T-helper 2 cell treated with Interferon-gamma antibody and Interleukin-4, amounts not matched to agents 100 ng/mL and 5 ng/mL, for 36 hours (primary cell): ENCODE results near the gene MYCL. TPM values are rescaled to one million over a fixed set of nuclear protein-coding genes. Genes with fewer than 3 reads are reported as not detected.
"Not testable (repeated sequence)": the region's sequence is repeated elsewhere in the genome, so short reads cannot be mapped to it uniquely, and the experiment has no call there.

Experiments used
- intact Hi-C: fragments of 100-400 bp; cut with micrococcal nuclease; formaldehyde crosslinking; loops from one replicate; pipeline ENCODE4 v1.15.1; 2023
- total RNA-seq: library from RNA; stranded (reverse); gene quantifications from 2 replicates; pipeline ENCODE4 v1.2.3, GENCODE V29; 2022

The MYCL gene
- total RNA-seq, 1 donor from 2014 or later = 0.11 TPM

DNA sequence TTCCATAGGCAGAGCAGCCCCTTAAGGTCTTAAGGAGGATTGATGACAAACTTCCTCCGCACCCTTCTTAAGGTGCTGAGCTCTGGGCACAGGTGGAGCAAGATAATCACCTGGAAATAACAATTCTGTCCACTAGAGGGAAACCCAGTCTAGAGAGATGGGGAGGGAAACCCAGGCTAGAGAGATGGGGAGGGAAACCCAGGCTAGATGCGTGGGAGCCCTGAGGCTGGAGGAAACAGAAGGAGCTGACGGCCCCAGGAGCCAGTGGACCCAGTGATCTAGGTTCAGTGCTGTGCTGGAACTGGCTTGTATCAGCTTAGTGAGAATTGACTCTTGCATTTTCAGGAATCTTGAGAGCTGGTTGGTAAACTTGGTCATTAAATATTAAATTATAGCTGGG is 17.8 kb upstream of the MYCL start:
- intact Hi-C loops = loop anchor here (1.0 kb wide), 1 partner anchor 54 kb away; no protein-coding TSS in a partner anchor

DNA sequence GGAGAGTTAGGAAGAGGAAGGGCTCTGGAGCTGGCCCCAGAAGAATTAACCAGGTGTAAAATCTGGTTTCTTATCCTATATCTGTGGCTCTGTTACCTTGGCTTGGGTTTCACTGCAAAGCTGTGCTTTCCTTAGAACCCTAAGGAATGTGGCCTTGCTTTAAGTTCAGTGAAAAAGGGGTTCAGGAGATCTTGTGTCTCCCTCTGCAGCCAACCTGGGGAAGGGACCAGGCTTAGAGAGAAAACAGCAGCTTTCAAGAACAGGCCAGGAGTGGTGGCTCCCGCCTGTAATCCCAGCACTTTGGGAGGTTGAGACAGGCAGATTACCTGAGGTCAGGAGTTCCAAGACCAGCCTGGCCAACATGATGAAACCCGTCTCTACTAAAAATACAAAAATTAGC is 16.1 kb upstream of the MYCL start:
- intact Hi-C loops = no loop called here

DNA sequence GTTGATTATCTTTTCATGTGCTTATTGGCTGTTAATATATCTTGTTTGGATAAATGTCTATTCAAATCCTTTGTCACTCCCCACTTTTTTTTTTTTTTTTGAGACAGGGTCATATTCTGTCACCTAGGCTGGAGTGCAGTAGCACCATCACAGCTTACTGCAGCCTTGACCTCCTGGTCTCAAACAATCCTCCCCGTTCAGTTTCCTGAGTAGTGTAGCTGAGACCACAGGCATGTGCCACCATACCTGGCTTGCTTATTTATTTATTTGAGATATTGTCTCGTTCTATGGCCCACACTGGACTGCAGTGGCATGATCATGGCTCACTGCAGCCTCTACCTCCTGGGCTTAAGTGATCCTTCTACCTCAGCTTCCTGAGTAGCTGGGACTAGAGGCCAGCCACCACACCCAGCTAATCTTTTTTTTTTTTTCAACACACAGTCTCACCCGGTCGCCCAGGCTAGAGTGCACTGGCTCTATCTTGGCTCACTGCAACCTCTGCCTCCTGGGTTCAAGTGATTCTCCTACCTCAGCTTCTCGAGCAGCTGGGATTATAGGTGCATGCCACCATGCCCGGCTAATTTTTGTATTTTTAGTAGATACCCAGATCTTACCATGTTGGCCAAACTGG is 13.9 kb upstream of the MYCL start:
- intact Hi-C loops = no loop called here

DNA sequence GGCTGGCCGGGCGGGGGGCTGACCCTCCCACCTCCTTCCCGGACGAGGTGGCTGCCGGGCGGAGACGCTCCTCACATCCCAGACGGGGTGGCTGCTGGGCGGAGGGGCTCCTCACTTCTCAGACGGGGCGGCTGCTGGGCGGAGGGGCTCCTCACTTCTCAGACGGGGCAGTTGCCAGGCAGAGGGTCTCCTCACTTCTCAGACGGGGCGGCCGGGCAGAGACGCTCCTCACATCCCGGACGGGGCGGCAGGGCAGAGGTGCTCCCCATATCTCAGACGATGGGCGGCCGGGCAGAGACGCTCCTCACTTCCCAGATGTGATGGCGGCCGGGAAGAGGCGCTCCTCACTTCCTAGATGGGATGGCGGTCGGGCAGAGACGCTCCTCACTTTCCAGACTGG is 11.4 kb upstream of the MYCL start:
- intact Hi-C loops = not testable (repeated sequence)

DNA sequence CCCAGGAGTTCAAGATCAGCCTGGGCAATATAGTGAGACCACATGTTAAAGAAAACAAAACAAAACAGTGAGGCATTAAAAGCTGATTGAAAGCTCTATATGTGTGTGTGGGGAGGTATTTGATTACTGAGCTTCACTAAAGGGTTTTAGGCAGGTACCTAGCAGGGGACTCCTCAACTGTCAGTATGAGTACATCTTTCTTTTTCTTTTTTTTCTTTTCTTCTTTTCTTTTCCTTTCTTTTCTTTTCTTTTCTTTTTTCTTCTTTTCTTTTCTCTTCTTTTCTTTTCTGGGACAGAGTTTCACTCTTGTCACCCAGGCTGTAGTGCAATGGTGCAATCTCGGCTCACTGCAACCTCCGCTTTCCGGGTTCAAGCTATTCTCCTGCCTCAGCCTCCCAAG is 8.5 kb upstream of the MYCL start:
- intact Hi-C loops = no loop called here

DNA sequence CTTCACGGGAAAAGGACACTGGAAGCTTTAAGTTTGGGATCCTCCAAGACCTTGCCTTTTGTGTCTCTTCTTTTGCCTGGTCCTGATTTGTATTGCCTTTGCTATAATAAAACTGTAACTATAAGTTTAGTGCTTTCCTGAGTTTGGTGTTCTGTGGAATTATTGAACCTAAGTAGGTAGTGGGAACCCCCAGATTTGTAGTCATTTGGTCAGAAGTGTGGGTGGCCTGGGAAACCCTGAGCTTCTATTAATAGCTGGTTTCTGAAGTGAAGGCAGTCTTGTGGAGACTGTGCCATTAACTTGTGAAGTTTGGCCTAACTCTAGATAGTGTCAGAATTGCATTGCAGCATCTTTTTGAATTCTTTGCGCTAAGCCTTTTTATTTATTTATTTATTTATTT is 6.8 kb upstream of the MYCL start:
- intact Hi-C loops = no loop called here

DNA sequence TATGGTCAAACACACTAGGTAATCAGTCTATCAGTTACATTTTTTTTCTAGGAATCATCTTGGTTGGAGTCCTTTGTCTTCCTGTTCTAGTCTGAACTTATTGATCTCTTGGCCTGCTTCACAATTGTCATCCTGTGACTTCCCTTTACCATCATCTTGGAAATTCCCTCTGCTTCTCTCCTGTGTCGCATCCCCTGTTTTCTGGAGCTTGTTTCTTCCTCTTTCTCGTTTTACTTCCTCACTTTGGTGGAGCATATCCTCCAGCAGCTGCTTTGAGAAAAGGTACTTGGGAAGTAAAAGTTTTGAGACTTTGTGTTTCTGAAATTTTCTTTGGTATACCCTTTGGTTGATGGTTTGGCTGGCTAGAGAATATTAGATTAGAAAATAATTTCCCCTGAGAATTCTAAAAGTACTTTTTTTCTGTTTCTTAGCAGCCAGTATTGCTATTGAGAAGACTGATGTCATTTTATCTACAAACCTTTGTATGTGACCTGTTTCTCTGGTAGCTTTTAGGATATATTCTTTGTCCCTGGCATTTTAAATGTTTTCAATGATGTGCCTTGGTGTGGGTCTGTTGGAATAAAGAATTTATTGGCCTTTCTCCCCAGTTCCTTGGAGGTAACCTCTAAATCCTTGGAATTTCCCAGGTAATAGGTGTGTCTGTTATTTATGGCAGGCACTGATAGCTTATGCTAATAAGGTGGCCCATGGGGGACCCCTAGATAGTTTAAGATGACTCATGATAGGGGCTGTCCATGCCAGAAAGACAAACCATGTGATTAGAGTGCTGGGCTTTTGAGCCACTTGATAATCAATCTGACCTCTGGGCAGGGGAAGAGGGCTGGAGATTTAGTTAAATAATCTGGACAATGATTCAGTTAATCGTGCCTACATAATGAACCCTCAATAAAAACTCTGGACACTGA is 6.1 kb upstream of the MYCL start:
- intact Hi-C loops = no loop called here

DNA sequence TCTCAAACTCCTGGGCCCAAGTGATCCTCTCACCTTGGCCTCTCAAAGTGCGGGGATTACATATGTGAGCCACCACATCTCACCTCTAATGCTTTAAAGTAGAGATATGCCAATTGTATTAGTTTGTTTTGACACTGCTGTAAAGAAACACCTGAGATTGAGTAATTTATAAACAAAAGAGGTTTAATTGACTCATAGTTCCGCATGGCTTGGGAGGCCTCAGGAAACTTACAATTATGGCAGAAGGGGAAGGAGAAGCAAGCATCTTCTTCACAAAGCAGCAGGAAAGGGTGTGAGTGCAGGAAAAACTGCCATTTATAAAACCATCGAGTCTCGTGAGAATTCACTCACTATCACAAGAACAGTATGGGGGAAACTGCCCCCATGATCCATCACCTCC is 3.5 kb upstream of the MYCL start:
- intact Hi-C loops = no loop called here

DNA sequence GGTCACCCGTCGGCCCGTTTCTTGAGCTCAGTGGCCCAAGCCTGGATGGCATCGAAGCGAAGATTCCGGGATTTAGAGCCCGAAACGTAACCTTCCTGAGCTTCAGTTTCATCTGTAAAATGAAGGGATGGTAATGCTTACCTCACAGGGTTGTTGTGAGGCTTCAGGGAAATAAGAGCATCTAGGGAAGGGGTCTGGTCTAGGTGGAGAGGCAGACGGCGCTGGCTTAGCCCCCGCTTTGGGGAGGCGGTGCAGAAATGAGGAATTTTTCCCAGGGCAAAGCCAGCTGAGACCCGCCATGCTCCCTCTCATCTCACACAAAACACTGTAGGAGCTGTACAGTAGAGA is 717 bp upstream of the MYCL start:
- intact Hi-C loops = loop anchor here (1.0 kb wide), 1 partner anchor 86 kb away; no protein-coding TSS in a partner anchor

DNA sequence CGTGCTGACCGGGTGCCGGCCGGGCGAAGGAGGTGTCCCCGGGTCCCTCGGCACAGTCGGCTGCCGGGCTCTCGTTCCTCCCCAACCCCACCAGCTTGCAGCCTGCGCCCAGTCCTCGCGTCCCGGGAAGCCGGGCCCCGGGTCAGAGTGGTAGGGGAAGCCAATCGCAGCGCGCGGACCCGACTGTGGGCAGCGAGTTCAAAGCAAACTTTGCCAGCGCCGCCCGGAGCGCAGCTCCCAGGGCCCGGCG is 328 bp downstream of the MYCL start:
- intact Hi-C loops = no loop called here

DNA sequence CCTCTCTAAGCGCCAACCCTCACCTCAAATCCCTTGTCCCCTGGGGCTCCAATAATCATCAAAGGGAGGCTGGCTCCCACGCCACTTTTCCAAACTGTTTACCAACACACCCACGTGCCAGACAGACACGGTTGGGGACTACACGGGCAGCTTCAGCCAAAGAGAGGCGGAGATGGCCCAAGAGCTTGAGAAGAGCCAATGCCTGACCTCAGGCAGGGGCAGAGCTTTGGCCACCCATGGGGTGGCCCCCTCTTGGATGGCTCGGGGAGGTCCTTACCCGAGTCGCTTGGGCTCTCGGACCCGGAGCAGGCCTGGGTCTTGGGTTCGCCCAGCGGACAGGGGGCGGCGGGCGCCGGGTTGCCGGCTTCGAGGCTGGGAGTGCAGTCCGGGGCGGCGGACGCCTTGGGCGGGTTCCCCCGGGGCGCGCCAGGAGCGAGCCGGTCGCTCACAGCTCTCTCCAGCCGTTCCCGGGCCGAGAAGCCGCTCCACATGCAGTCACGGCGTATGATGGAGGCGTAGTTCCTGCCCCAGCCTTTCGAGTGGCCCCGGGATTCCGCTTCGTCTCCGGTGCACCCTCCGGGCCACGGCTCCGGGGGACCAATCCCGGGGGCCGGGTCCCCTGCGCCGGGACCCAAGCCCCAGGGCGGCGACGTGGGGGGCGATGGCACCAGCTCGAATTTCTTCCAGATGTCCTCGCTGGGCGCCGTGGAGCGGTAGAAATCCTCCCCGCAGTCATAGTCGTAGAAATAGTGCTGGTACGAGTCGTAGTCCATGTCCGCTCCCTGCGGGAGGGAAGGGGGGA is 854 bp downstream of the MYCL start:
- intact Hi-C loops = no loop called here

DNA sequence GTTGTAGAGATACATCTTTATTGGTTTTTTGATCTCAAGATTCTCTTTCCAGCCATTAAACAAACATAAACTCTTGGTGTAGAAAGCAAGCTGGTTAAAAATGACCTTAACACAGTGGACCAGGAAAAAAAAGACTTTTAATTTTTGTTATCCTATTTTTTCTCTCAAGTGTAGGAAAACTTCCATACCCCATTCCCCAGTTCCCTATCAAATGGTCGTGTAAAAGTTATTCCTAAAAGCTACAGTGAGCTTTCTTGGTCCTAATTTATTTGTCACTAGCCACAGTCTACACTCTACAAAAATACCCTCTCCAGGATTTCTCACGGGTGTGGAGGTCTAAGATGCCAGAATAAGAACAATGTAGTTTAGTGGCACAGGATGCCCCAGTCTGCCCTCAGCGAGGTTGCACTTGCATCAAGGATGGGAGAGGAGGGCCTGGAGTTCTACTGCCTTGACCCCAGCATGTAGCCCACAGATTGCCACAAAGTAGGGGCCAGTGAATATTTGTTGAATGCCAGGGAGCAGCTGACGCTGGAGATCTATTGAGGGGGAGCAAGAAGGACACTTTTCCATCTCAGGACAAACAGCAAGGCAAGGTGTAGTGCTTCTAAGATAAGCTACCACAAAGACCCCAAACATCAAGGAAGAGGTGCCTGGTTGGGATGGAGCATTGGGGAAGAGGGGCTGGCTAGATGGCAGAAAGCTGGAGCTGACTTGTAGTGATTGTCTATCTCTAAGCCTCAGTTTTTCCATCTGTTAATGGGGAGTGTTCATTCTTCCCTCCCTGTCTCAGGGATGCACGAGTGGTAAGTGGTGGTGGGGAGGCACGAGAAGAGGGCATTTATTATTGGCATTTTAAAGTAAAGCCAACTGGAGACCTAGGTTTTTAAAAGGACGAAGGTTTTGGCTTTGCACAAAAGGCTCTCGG is 1.8 kb downstream of the MYCL start:
- intact Hi-C loops = no loop called here

DNA sequence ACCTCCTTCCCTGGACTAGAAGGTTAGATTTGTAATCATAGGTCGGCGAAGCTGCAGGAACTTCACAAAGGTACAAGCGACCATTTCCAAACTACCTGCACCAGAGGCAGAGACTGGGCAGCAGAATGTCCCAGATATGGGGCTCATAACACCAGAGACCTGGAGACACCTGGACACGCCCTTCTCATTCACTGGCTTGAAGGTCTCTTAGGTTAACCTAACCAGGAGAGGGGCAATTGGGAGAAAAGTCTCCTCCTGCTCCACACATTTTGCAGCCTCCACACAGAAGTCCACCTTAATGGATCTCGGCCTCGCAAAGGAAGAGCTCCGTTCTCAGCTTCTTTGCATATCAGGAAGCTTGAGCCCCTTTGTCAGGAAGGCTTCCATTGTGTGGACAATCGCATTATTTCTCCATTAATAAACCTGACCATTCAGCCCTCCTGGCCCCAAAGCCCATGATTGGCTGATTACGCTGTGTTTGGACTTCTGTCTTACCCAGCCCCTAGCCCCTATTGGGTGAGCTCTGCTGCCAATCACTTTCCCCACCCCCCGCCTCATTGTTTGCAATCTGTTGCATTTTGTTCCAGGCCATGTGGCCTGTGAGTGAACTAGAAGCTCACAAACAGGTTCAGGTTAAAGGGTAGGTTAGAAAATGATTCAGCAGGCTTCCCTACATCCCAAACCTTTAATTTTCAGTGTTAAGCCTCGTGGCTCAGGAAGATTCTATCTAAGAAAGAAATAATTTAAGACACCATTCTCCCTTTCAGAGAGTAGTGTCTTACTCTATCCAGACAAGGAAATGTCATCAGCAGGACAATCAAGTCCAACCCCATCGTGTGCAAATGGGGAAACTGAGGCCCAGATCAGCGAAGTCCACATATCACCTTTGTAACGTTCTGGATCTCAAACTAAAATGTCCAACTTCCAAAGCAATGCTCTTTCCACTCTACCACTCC is 2.8 kb downstream of the MYCL start:
- intact Hi-C loops = no loop called here

DNA sequence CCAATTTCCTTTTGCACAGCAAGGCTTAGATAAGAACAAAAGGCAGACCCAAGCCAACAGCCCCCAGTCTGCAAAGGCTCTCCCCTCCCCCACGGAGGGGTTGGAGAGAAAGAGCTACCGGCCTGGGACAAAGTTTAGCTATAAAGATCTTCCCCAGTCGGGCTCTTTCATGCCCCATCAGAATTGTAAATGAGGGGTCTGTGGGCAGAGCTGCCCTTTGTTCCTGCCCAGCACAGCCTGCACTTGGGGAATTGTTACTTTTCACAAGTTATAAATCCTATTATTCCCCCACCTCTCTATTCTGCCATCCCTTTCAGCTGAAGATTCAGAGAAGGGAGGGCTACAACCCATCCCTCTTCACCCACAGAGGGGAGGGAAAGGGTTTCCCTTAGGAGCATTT is 3.5 kb downstream of the MYCL start:
- intact Hi-C loops = no loop called here

DNA sequence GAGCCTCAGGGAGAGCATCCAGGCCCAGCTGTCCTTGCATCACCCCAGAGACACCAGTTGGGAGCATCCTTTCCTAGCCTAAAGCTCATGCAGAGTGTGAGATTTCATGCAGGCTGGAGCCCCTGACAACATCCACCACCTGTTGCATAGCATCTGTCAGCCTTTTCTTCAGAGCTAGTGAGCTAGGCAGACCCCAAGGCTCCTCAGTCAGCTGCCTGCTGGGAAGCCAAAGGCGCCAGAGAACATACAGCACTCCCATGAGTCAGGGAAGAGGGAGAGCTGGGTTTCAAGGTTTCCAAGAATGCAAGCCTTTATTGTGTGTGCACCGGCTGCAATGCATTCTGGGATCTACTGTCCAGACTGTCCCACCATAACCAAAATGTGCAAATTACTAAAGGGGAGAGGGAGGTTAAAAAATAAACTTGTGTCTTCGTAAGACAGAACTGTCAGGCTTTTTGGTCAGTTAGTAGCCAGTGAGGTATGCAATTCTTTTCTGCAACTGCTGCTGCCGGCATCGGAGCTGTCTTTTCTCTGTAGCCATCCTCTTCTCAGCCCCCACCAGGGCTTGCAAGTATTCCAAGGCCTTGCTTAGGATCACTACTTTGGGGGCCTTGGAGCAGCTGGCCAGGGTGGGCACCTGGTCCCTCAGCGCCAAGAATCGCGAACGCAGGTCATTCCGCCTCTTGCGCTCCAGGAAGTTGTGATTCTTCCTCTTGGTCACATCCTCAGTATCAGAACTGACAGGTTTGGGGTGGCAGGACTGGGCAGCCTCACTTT is 4.6 kb downstream of the MYCL start:
- intact Hi-C loops = no loop called here

DNA sequence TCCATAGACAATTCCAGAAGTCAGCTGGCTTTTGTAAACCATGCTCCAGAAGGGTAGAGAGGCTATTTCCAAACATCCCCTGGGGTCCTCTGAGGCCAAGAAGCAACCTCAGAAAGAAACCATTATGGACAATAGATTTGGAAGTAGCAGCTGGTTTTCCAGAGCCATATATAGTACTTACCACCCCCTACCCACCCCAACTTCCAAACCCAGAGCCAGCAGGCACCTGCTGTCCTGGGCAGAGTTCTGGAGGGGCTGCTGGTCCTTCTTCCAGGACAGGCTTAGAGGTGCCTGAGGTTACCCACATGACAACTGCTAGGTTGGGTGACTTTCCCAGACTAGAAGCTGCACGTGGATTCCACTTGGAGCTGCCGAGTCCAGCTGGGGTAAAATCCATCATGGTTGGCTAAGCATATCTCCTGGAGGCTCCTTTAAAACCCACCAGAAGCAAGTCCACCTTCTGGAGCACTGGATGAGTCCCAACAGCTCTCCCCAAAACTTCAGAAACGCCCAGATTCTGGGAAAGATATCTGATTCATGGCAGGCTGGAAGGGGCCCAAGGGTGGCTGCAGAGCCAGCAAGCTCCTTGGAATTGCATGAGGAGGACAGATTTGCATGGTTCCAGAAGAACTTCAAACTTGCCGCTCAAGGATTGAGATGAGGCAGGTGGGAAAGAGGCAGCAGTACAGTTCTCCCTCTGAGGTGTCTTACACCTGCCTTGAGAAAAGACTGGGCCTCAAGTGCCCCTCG is 5.8 kb downstream of the MYCL start:
- intact Hi-C loops = no loop called here

DNA sequence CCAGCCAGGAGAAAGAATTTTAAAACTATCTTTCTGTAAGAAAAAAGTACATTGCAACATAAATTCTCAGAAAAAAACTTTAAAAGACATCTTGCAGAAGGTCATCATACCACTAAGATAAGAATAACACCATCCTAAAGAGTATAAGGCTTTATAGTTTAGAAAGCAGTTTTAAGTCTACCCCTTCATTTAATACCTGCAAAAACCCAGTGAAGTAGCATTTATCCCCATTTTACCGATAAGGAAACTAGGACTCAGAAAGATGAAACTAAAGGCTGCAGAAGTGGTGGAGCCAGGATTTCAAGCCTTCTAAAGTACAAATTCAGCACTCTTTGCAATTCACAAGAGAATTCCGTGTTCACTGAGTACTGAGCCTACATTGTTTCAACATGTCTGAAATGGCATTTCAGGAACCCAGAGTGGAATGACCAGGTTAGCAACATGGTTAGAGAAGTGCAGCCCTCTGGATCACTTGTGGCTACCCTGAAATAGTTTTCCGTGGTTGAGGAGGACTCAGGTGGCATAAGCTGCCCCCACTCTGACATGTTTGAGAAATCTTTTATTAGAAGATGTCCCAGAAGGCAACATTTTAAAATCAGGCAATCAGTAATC is 6.7 kb downstream of the MYCL start:
- intact Hi-C loops = no loop called here
